ENCODE results near the gene AKR1E2. TPM values are rescaled to one million over a fixed set of nuclear protein-coding genes. Genes with fewer than 3 reads are reported as not detected.

The AKR1E2 gene
- total and polyA plus RNA-seq, 2 of the 8 experiments (the other 6 are each of a cell fraction or from before 2014, with no cell fraction given), result 2.6 to 3.5 TPM

DNA sequence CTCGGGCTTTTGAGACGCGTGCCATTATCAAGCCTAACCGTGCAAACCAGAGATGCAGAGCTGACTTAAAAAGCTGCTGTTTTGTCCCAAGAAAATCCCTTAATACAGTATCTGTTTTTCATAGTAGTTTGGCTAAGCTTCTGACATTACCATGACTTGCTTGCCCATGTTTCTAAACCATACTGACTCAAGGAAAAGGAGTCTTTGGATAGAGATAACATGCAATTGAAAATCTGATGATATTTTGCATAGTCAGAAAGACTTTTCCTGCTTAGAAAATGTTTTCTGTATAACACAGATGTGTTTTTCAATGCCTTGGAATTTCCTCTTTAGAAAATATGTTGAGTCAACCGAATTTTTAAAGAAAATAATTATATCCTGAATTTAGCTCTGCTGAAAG is 21.5 kb upstream of the AKR1E2 start (continued):
- TF ChIP-seq, protein P1, sequence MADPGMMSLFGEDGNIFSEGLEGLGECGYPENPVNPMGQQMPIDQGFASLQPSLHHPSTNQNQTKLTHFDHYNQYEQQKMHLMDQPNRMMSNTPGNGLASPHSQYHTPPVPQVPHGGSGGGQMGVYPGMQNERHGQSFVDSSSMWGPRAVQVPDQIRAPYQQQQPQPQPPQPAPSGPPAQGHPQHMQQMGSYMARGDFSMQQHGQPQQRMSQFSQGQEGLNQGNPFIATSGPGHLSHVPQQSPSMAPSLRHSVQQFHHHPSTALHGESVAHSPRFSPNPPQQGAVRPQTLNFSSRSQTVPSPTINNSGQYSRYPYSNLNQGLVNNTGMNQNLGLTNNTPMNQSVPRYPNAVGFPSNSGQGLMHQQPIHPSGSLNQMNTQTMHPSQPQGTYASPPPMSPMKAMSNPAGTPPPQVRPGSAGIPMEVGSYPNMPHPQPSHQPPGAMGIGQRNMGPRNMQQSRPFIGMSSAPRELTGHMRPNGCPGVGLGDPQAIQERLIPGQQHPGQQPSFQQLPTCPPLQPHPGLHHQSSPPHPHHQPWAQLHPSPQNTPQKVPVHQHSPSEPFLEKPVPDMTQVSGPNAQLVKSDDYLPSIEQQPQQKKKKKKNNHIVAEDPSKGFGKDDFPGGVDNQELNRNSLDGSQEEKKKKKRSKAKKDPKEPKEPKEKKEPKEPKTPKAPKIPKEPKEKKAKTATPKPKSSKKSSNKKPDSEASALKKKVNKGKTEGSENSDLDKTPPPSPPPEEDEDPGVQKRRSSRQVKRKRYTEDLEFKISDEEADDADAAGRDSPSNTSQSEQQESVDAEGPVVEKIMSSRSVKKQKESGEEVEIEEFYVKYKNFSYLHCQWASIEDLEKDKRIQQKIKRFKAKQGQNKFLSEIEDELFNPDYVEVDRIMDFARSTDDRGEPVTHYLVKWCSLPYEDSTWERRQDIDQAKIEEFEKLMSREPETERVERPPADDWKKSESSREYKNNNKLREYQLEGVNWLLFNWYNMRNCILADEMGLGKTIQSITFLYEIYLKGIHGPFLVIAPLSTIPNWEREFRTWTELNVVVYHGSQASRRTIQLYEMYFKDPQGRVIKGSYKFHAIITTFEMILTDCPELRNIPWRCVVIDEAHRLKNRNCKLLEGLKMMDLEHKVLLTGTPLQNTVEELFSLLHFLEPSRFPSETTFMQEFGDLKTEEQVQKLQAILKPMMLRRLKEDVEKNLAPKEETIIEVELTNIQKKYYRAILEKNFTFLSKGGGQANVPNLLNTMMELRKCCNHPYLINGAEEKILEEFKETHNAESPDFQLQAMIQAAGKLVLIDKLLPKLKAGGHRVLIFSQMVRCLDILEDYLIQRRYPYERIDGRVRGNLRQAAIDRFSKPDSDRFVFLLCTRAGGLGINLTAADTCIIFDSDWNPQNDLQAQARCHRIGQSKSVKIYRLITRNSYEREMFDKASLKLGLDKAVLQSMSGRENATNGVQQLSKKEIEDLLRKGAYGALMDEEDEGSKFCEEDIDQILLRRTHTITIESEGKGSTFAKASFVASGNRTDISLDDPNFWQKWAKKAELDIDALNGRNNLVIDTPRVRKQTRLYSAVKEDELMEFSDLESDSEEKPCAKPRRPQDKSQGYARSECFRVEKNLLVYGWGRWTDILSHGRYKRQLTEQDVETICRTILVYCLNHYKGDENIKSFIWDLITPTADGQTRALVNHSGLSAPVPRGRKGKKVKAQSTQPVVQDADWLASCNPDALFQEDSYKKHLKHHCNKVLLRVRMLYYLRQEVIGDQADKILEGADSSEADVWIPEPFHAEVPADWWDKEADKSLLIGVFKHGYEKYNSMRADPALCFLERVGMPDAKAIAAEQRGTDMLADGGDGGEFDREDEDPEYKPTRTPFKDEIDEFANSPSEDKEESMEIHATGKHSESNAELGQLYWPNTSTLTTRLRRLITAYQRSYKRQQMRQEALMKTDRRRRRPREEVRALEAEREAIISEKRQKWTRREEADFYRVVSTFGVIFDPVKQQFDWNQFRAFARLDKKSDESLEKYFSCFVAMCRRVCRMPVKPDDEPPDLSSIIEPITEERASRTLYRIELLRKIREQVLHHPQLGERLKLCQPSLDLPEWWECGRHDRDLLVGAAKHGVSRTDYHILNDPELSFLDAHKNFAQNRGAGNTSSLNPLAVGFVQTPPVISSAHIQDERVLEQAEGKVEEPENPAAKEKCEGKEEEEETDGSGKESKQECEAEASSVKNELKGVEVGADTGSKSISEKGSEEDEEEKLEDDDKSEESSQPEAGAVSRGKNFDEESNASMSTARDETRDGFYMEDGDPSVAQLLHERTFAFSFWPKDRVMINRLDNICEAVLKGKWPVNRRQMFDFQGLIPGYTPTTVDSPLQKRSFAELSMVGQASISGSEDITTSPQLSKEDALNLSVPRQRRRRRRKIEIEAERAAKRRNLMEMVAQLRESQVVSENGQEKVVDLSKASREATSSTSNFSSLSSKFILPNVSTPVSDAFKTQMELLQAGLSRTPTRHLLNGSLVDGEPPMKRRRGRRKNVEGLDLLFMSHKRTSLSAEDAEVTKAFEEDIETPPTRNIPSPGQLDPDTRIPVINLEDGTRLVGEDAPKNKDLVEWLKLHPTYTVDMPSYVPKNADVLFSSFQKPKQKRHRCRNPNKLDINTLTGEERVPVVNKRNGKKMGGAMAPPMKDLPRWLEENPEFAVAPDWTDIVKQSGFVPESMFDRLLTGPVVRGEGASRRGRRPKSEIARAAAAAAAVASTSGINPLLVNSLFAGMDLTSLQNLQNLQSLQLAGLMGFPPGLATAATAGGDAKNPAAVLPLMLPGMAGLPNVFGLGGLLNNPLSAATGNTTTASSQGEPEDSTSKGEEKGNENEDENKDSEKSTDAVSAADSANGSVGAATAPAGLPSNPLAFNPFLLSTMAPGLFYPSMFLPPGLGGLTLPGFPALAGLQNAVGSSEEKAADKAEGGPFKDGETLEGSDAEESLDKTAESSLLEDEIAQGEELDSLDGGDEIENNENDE (IDR thresholded peaks at IDR 0.05; ENCODE audit: insufficient replicate concordance, low read length), result no peak
- TF ChIP-seq HDAC6 (IDR thresholded peaks at IDR 0.05; ENCODE audit: low read depth, low read length) (no peak), TCF12 (IDR thresholded peaks at IDR 0.05; ENCODE audit: low read depth, low read length) (no peak), PHF8 (conservative IDR thresholded peaks at IDR 0.05; ENCODE audit: low read depth, low read length) (no peak), KDM1A (IDR thresholded peaks at IDR 0.05; ENCODE audit: borderline replicate concordance, low read length) (no peak), KDM5A (IDR thresholded peaks at IDR 0.05; ENCODE audit: low read length) (no peak), CREB1 (IDR thresholded peaks at IDR 0.05) (no peak), CHD2 (IDR thresholded peaks at IDR 0.05; ENCODE audit: low read length) (no peak), TAF7 (optimal IDR thresholded peaks at IDR 0.05; ENCODE audit: borderline replicate concordance, low read depth, low read length) (no peak)
- TF ChIP-seq, protein P2, sequence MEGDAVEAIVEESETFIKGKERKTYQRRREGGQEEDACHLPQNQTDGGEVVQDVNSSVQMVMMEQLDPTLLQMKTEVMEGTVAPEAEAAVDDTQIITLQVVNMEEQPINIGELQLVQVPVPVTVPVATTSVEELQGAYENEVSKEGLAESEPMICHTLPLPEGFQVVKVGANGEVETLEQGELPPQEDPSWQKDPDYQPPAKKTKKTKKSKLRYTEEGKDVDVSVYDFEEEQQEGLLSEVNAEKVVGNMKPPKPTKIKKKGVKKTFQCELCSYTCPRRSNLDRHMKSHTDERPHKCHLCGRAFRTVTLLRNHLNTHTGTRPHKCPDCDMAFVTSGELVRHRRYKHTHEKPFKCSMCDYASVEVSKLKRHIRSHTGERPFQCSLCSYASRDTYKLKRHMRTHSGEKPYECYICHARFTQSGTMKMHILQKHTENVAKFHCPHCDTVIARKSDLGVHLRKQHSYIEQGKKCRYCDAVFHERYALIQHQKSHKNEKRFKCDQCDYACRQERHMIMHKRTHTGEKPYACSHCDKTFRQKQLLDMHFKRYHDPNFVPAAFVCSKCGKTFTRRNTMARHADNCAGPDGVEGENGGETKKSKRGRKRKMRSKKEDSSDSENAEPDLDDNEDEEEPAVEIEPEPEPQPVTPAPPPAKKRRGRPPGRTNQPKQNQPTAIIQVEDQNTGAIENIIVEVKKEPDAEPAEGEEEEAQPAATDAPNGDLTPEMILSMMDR (IDR thresholded peaks at IDR 0.05; ENCODE audit: control extremely low read depth in 1 of 3, insufficient read depth in 1 of 3, low read depth in 1 of 3, low read length in 3 of 3), result no peak
